WTC11 (cell line): ENCODE measurements around the gene CDX1. TPM values are rescaled to one million over a fixed set of nuclear protein-coding genes. Genes with fewer than 3 reads are reported as not detected.

Experiments
- ATAC-seq: fragments of 200-7000 bp; cut with Tn5 transposase; 2 replicates; pipeline ENCODE4 v1.10.0; 2021; ENCODE audit warnings: mild to moderate bottlenecking, moderate library complexity
- CTCF ChIA-PET: fragments of 300-600 bp; sonication (Branson Sonifier 250); formaldehyde crosslinking; loops from one replicate; lab custom pipeline; 2021; ENCODE audit warnings: antibody characterized with exemption; lab: Charles Lee
- POLR2A ChIA-PET: fragments of 350-600 bp; sonication (Branson Sonifier 250); formaldehyde crosslinking; loops from one replicate; lab custom pipeline; 2021; ENCODE audit warnings: antibody characterized with exemption; lab: Charles Lee
- DNase-seq: peaks from one replicate; pipeline ENCODE4 v3.0.0; 2021; ENCODE audit warnings: low spot score
- H3K27ac Mint-ChIP-seq: 2 replicates; pipeline ENCODE4 v1.8.0; 2021; ENCODE audit warnings: mixed read lengths
- H3K27me3 Mint-ChIP-seq: 2 replicates; pipeline ENCODE4 v1.8.0; 2021; ENCODE audit warnings: low read depth, mild to moderate bottlenecking, moderate library complexity, mixed read lengths
- H3K36me3 Mint-ChIP-seq: 2 replicates; pipeline ENCODE4 v1.8.0; 2021; ENCODE audit warnings: mixed read lengths
- H3K4me1 Mint-ChIP-seq: 2 replicates; pipeline ENCODE4 v1.8.0; 2022; ENCODE audit warnings: mixed read lengths
- H3K4me3 Mint-ChIP-seq: 2 replicates; pipeline ENCODE4 v1.8.0; 2021; ENCODE audit warnings: mild to moderate bottlenecking, moderate library complexity, mixed read lengths
- H3K9me3 Mint-ChIP-seq: 2 replicates; pipeline ENCODE4 v1.8.0; 2021; ENCODE audit warnings: mixed read lengths
- CREB1 ChIP-seq: sonication (generic); formaldehyde crosslinking; IDR thresholded peaks from 2 replicates; pipeline ENCODE4 v1.8.0; 2023; ENCODE audit warnings: mild to moderate bottlenecking, missing genetic modification reagents
- GABPB1 ChIP-seq: sonication (generic); formaldehyde crosslinking; IDR thresholded peaks from 2 replicates; pipeline ENCODE4 v1.8.1; 2023; ENCODE audit warnings: mild to moderate bottlenecking, missing genetic modification reagents
- JUN ChIP-seq: sonication (generic); formaldehyde crosslinking; IDR thresholded peaks from 2 replicates; pipeline ENCODE4 v1.8.0; 2023; ENCODE audit warnings: mild to moderate bottlenecking, missing genetic modification reagents
- NR2C2 ChIP-seq: sonication (generic); formaldehyde crosslinking; IDR thresholded peaks from 2 replicates; pipeline ENCODE4 v1.8.0; 2022; ENCODE audit warnings: mild to moderate bottlenecking, missing genetic modification reagents
- SMAD4 ChIP-seq: sonication (generic); formaldehyde crosslinking; IDR thresholded peaks from 2 replicates; pipeline ENCODE4 v1.8.0; 2022; ENCODE audit warnings: mild to moderate bottlenecking, missing genetic modification reagents
- ZNF423 ChIP-seq: fragments of 250-450 bp; sonication (Bioruptor Pico); IDR thresholded peaks from 2 replicates; pipeline ENCODE4 v2.1.2; 2022; ENCODE audit warnings: mild to moderate bottlenecking, moderate library complexity
- total RNA-seq: library from RNA; stranded (reverse); gene quantifications from 3 replicates; pipeline ENCODE4 v1.2.3, GENCODE V29; 2021
- TF ChIP-seq, protein P1 (sequence below): sonication (generic); formaldehyde crosslinking; IDR thresholded peaks from 2 replicates; pipeline ENCODE4 v1.8.1; 2022; ENCODE audit warnings: mild to moderate bottlenecking, moderate library complexity, missing genetic modification reagents
- TF ChIP-seq, protein P2 (sequence below): sonication (generic); formaldehyde crosslinking; IDR thresholded peaks from 2 replicates; pipeline ENCODE4 v1.8.1; 2022; ENCODE audit warnings: mild to moderate bottlenecking, missing genetic modification reagents, moderate library complexity, borderline replicate concordance
- TF ChIP-seq, protein P3 (sequence below): sonication (generic); formaldehyde crosslinking; IDR thresholded peaks from 2 replicates; pipeline ENCODE4 v1.8.1; 2022; ENCODE audit warnings: low read depth, mild to moderate bottlenecking, moderate library complexity, missing genetic modification reagents, borderline replicate concordance
- TF ChIP-seq, protein P4 (sequence below): sonication (generic); formaldehyde crosslinking; IDR thresholded peaks from 2 replicates; pipeline ENCODE4 v1.8.0; 2022; ENCODE audit warnings: missing genetic modification reagents
- TF ChIP-seq, protein P5 (sequence below): sonication (generic); formaldehyde crosslinking; IDR thresholded peaks from 2 replicates; pipeline ENCODE4 v1.8.1; 2023; ENCODE audit warnings: mild to moderate bottlenecking, missing genetic modification reagents, moderate library complexity
- TF ChIP-seq, protein P6 (sequence below): sonication (generic); formaldehyde crosslinking; conservative IDR thresholded peaks from 2 replicates; pipeline ENCODE4 v1.8.1; 2023; ENCODE audit warnings: mild to moderate bottlenecking, low read depth, missing genetic modification reagents, moderate library complexity

Gene CDX1
- total RNA-seq, 1 experiment from 2014 or later = 0.13 TPM

DNA sequence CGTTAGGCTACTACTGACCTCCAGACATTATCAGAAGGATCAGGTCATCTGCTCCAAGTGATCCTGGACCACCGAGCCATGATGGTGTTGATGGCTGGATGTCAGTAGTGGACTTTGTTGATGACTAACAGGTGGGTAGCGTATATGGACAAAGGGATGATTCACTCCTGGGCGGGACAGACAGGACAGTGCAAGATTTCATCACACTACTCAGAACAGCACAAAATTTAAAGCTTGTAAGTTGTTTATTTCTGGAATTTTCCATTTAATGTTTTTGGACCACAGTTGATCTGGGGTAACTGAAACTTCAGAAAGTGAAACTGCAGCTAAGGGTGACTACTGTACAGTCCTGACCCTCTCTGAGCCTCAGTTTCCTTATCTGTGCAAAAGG lies 23.6 kb upstream of the CDX1 start:
- TF ChIP-seq, protein P1, sequence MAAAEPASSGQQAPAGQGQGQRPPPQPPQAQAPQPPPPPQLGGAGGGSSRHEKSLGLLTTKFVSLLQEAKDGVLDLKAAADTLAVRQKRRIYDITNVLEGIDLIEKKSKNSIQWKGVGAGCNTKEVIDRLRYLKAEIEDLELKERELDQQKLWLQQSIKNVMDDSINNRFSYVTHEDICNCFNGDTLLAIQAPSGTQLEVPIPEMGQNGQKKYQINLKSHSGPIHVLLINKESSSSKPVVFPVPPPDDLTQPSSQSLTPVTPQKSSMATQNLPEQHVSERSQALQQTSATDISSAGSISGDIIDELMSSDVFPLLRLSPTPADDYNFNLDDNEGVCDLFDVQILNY (CRISPR knock-in tag) = no peak
- TF ChIP-seq GABPB1 (CRISPR knock-in tag) = peak; percentile 97
- no peak for TF ChIP-seq NR2C2
- TF ChIP-seq, protein P2, sequence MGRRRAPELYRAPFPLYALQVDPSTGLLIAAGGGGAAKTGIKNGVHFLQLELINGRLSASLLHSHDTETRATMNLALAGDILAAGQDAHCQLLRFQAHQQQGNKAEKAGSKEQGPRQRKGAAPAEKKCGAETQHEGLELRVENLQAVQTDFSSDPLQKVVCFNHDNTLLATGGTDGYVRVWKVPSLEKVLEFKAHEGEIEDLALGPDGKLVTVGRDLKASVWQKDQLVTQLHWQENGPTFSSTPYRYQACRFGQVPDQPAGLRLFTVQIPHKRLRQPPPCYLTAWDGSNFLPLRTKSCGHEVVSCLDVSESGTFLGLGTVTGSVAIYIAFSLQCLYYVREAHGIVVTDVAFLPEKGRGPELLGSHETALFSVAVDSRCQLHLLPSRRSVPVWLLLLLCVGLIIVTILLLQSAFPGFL (CRISPR knock-in tag) = no peak
- TF ChIP-seq SMAD4 (CRISPR knock-in tag) = no peak
- H3K4me3 Mint-ChIP-seq = no peak overlapping the region
- H3K9me3 Mint-ChIP-seq = no peaks in the 10 kb centered on the region
- H3K36me3 Mint-ChIP-seq = no peaks in the 10 kb centered on the region
- CTCF ChIA-PET = interaction anchor here (0.8 kb wide), 1 partner anchor 33 kb away, joined by 3 read pairs; no protein-coding TSS in a partner anchor
- ATAC-seq (no peak), DNase-seq (no peak)
- H3K27ac Mint-ChIP-seq = no peak overlapping the region
- H3K27me3 Mint-ChIP-seq = no peaks in the 10 kb centered on the region; the same call in 1 of the 2 replicates
- POLR2A ChIA-PET = no interaction called here
- H3K4me1 Mint-ChIP-seq = peaks cover 53% of the 10 kb centered on the region

DNA sequence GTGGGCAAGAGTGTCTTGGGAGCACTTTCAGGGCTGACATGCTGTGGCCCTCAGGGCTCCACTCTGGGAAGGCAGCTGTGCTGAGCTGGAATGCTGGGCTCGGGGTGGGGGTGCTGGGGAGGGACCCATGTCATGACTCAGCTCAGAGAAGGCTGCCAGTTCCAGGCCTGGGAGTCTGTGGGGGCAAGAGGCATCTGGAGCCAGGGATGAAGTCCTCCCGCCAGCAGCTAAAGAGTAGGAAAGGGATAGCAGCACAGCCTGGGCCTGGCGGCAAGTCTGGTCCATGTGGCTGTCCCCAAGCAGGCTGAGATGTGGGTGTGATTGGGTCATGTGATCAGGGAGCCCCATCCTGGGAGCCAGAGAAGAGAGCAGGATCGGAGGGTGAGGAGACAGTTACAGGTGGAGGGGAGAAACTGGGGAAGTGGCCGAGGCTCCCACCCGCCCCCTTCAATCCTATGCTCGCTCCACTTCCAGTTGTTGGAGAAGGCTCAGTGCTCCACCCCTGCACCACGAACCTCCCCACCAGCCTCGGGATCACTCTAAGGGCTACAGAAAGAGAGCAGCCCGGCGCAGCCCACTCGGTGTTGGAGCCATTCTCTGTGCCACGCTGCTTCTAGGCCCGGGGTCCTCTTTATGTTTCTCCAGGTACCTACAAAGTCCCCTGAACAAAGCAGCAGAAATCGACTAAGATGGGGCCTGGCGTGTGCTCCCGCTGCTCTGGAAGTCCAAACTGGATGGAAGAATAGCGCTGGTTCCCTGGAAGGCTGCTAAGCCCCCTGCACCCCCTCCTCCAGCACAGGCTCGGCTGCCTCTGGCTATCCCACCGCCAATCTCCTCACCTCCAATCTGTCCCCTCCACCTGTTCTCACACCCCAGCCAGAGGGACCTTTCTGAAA lies 23.0 kb upstream of the CDX1 start:
- Mint-ChIP-seq H3K27me3 (no peaks in the 10 kb centered on the region; the same call in 1 of the 2 replicates), H3K4me1 (peaks cover 47% of the 10 kb centered on the region), H3K4me3 (no peak overlapping the region), H3K9me3 (no peaks in the 10 kb centered on the region), H3K36me3 (no peaks in the 10 kb centered on the region), H3K27ac (no peak overlapping the region)
- DNase-seq = no peak
- ChIA-PET CTCF (interaction anchor here (0.7 to 0.8 kb wide), 2 partner anchors 32 to 38 kb away, joined by 3 read pairs; no protein-coding TSS in a partner anchor), POLR2A (no interaction called here)
- no peak for TF ChIP-seq CREB1 (CRISPR knock-in tag)
- TF ChIP-seq, protein P3, sequence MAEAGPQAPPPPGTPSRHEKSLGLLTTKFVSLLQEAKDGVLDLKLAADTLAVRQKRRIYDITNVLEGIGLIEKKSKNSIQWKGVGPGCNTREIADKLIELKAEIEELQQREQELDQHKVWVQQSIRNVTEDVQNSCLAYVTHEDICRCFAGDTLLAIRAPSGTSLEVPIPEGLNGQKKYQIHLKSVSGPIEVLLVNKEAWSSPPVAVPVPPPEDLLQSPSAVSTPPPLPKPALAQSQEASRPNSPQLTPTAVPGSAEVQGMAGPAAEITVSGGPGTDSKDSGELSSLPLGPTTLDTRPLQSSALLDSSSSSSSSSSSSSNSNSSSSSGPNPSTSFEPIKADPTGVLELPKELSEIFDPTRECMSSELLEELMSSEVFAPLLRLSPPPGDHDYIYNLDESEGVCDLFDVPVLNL (CRISPR knock-in tag) = no peak
- TF ChIP-seq, protein P4, sequence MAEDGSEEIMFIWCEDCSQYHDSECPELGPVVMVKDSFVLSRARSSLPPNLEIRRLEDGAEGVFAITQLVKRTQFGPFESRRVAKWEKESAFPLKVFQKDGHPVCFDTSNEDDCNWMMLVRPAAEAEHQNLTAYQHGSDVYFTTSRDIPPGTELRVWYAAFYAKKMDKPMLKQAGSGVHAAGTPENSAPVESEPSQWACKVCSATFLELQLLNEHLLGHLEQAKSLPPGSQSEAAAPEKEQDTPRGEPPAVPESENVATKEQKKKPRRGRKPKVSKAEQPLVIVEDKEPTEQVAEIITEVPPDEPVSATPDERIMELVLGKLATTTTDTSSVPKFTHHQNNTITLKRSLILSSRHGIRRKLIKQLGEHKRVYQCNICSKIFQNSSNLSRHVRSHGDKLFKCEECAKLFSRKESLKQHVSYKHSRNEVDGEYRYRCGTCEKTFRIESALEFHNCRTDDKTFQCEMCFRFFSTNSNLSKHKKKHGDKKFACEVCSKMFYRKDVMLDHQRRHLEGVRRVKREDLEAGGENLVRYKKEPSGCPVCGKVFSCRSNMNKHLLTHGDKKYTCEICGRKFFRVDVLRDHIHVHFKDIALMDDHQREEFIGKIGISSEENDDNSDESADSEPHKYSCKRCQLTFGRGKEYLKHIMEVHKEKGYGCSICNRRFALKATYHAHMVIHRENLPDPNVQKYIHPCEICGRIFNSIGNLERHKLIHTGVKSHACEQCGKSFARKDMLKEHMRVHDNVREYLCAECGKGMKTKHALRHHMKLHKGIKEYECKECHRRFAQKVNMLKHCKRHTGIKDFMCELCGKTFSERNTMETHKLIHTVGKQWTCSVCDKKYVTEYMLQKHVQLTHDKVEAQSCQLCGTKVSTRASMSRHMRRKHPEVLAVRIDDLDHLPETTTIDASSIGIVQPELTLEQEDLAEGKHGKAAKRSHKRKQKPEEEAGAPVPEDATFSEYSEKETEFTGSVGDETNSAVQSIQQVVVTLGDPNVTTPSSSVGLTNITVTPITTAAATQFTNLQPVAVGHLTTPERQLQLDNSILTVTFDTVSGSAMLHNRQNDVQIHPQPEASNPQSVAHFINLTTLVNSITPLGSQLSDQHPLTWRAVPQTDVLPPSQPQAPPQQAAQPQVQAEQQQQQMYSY (CRISPR knock-in tag) = peak; percentile 73
- TF ChIP-seq, protein P5, sequence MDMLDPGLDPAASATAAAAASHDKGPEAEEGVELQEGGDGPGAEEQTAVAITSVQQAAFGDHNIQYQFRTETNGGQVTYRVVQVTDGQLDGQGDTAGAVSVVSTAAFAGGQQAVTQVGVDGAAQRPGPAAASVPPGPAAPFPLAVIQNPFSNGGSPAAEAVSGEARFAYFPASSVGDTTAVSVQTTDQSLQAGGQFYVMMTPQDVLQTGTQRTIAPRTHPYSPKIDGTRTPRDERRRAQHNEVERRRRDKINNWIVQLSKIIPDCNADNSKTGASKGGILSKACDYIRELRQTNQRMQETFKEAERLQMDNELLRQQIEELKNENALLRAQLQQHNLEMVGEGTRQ (CRISPR knock-in tag) = peak; percentile 60; the same call in 1 of the 2 replicates
- ATAC-seq = peak; percentile 17

DNA sequence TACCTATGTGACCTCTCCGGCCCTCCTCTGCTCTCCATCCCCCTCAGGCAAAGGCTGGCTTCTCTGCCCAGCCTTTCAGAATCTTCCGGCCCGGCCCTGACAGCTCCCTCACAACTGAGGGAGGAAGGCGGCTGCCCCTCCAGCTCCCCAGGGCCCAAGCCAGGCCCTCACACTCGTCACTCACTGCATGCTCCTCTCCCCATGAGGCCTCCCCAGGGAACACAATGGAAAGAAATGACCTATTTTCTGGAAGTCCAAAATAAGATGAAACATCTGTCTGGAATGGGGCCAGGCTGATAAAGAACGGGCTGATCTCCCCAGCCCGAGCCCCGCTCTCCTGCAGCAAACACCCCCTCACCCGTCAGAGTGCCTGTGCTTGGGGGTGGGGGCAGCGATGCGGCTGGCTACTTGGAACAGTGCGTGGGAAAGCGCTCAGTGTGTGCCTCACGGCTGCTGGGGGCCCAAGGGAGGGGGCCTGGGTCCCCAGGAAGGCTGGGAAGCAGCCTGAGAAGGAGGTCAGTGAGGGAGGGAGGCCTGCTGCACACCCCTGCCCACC lies 22.3 kb upstream of the CDX1 start:
- peak; percentile 31 for ATAC-seq
- Mint-ChIP-seq H3K27me3 (no peaks in the 10 kb centered on the region; the same call in 1 of the 2 replicates), H3K4me1 (peaks cover 40% of the 10 kb centered on the region), H3K4me3 (no peak overlapping the region), H3K27ac (no peak overlapping the region), H3K9me3 (no peaks in the 10 kb centered on the region), H3K36me3 (no peaks in the 10 kb centered on the region)
- DNase-seq = no peak
- ChIA-PET POLR2A (interaction anchor here (0.8 kb wide), 1 partner anchor 10 kb away, joined by 3 read pairs; no protein-coding TSS in a partner anchor), CTCF (interaction anchor here (0.7 to 1.6 kb wide), 2 partner anchors 11 to 38 kb away, joined by 3 to 5 read pairs; partner anchors contain the start of gene PDGFRB)
- no peak for TF ChIP-seq JUN
- 0 out of 2 replicates have a peak, but pooled peaks have one; percentile 19 for TF ChIP-seq ZNF423 (CRISPR knock-in tag)
- TF ChIP-seq, protein P6, sequence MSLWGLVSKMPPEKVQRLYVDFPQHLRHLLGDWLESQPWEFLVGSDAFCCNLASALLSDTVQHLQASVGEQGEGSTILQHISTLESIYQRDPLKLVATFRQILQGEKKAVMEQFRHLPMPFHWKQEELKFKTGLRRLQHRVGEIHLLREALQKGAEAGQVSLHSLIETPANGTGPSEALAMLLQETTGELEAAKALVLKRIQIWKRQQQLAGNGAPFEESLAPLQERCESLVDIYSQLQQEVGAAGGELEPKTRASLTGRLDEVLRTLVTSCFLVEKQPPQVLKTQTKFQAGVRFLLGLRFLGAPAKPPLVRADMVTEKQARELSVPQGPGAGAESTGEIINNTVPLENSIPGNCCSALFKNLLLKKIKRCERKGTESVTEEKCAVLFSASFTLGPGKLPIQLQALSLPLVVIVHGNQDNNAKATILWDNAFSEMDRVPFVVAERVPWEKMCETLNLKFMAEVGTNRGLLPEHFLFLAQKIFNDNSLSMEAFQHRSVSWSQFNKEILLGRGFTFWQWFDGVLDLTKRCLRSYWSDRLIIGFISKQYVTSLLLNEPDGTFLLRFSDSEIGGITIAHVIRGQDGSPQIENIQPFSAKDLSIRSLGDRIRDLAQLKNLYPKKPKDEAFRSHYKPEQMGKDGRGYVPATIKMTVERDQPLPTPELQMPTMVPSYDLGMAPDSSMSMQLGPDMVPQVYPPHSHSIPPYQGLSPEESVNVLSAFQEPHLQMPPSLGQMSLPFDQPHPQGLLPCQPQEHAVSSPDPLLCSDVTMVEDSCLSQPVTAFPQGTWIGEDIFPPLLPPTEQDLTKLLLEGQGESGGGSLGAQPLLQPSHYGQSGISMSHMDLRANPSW = no peak
